Suprapubic skin (tissue), 4 donors: Measurements from ENCODE around the gene TMTC1. TPM values are rescaled to one million over a fixed set of nuclear protein-coding genes. Genes with fewer than 3 reads are reported as not detected.

Source experiments
- DNase-seq, 2 donors: peaks; one replicate each; pipeline ENCODE4 v3.0.0-alpha.2; 2019; ENCODE audit warnings: low spot score in 2 of 2
- H3K27ac ChIP-seq: fragments of 200-600 bp; sonication (generic); one replicate; pipeline ENCODE4 v1.5.1; 2019
- H3K27me3 ChIP-seq: fragments of 200-600 bp; sonication (generic); one replicate; pipeline ENCODE4 v1.5.1; 2019
- H3K36me3 ChIP-seq: fragments of 200-600 bp; sonication (generic); one replicate; pipeline ENCODE4 v1.5.1; 2019
- H3K4me1 ChIP-seq: fragments of 200-600 bp; sonication (generic); one replicate; pipeline ENCODE4 v1.5.1; 2019
- H3K4me3 ChIP-seq: fragments of 200-600 bp; sonication (generic); one replicate; pipeline ENCODE4 v1.5.1; 2019; ENCODE audit warnings: mild to moderate bottlenecking
- H3K9me3 ChIP-seq: fragments of 200-600 bp; sonication (generic); one replicate; pipeline ENCODE4 v1.5.1; 2019
- CTCF ChIP-seq, 2 donors: fragments of 200-600 bp in 1 of 2; fragments of 450-650 bp in 1 of 2; sonication (generic) in 1 of 2; IDR thresholded peaks; one replicate each; pipeline ENCODE4 v1.5.1; 2016 to 2019; ENCODE audit warnings: antibody characterized with exemption in 2 of 2, mild to moderate bottlenecking in 1 of 2, moderate library complexity in 1 of 2
- EP300 ChIP-seq: sonication (generic); formaldehyde crosslinking; IDR thresholded peaks from one replicate; pipeline ENCODE4 v1.6.1; 2017; ENCODE audit warnings: antibody characterized with exemption
- POLR2A ChIP-seq, 2 donors: fragments of 450-650 bp; IDR thresholded peaks; one replicate each; pipeline ENCODE4 v1.6.1; 2017; ENCODE audit warnings: antibody characterized with exemption in 2 of 2, mild to moderate bottlenecking in 2 of 2, moderate library complexity in 2 of 2
- POLR2AphosphoS5 ChIP-seq, 3 donors: sonication (generic); formaldehyde crosslinking; IDR thresholded peaks; one replicate each; pipeline ENCODE4 v1.6.1; 2017; ENCODE audit warnings: antibody characterized with exemption in 3 of 3
- WGBS: methylation state at CpG from one replicate; pipeline ENCODE4 v1.1.5; 2018; 5-methylcytosine and 5-hydroxymethylcytosine counted together
- total RNA-seq, 4 donors: library from RNA; depleted of rRNA; stranded (reverse); fragments of >200 nt; gene quantifications; one replicate each; pipeline ENCODE4 v1.1.0, GENCODE V29; 2016

TMTC1 gene
- total RNA-seq, 4 donors from 2014 or later, result 11.0 to 25.8 (median 19.5) TPM

DNA sequence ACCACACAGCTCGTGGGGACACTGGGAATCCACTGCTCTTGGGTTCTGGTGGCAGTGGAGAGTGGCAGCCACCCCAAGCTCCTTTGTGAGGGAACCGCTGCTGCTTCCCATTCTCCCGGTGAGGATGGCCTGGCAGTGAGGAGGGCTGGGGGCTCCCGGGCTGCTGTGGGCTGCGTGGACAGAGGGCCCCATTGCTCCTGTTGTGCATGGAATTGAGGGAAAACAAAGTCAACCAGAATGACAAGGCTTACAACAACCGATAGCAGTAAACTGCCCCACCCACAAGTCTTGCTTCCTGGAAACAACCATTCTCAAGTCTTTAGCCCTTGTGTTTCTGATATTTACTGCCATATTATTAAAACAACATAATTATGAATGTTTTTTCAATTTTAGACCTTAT lies 32.1 kb downstream of the TMTC1 start:
- Histone ChIP-seq H3K4me3 (no peak overlapping the region), H3K36me3 (peaks cover 6% of the 10 kb centered on the region), H3K27me3 (no peaks in the 10 kb centered on the region), H3K4me1 (peaks cover 9% of the 10 kb centered on the region), H3K9me3 (no peaks in the 10 kb centered on the region), H3K27ac (no peak overlapping the region)
- 82% methylated on average over 6 of the region's 6 CpGs for WGBS
- TF ChIP-seq EP300 (no peak), POLR2A (IDR thresholded peaks at IDR 0.05) (no peak), POLR2AphosphoS5 (IDR thresholded peaks at IDR 0.05) (no peak), CTCF (IDR thresholded peaks at IDR 0.05) (no peak)
- DNase-seq, result no peak

GRCh38 chr12:29750928-29751220 lies 32.9 kb downstream of the TMTC1 start:
- no peak overlapping the region for H3K4me3 ChIP-seq
- H3K9me3 ChIP-seq, result no peaks in the 10 kb centered on the region
- no peak overlapping the region for H3K27ac ChIP-seq
- TF ChIP-seq POLR2AphosphoS5 (IDR thresholded peaks at IDR 0.05) (no peak), POLR2A (IDR thresholded peaks at IDR 0.05) (no peak), CTCF (IDR thresholded peaks at IDR 0.05) (no peak), EP300 (no peak)
- peaks cover 6% of the 10 kb centered on the region for H3K36me3 ChIP-seq
- H3K4me1 ChIP-seq, result peaks cover 7% of the 10 kb centered on the region
- DNase-seq, result no peak
- no peaks in the 10 kb centered on the region for H3K27me3 ChIP-seq

- Histone ChIP-seq H3K27me3 (no peaks in the 10 kb centered on the region), H3K9me3 (no peaks in the 10 kb centered on the region), H3K36me3 (peaks cover 6% of the 10 kb centered on the region), H3K4me3 (no peak overlapping the region), H3K27ac (no peak overlapping the region), H3K4me1 (peaks cover 7% of the 10 kb centered on the region)
- no peak for TF ChIP-seq POLR2A (IDR thresholded peaks at IDR 0.05)
- TF ChIP-seq EP300, result no peak
- no peak for TF ChIP-seq CTCF (IDR thresholded peaks at IDR 0.05)
- no peak for TF ChIP-seq POLR2AphosphoS5 (IDR thresholded peaks at IDR 0.05)
- 68% methylated on average over 1 of the region's 1 CpG for WGBS
- no peak for DNase-seq
Observed at GRCh38 chr12:29750131-29750927, 33.4 kb downstream of the TMTC1 start.

GRCh38 chr12:29744365-29744764 lies 39.4 kb downstream of the TMTC1 start:
- no peaks in the 10 kb centered on the region for H3K9me3 ChIP-seq
- H3K27ac ChIP-seq, result no peak overlapping the region
- TF ChIP-seq POLR2A (IDR thresholded peaks at IDR 0.05) (no peak), POLR2AphosphoS5 (IDR thresholded peaks at IDR 0.05) (no peak), CTCF (IDR thresholded peaks at IDR 0.05) (no peak), EP300 (no peak)
- no peak overlapping the region for H3K4me3 ChIP-seq
- H3K4me1 ChIP-seq, result no peaks in the 10 kb centered on the region
- H3K36me3 ChIP-seq, result no peaks in the 10 kb centered on the region
- 0% methylated on average over 1 of the region's 1 CpG for WGBS
- DNase-seq, result no peak
- H3K27me3 ChIP-seq, result no peaks in the 10 kb centered on the region

DNA sequence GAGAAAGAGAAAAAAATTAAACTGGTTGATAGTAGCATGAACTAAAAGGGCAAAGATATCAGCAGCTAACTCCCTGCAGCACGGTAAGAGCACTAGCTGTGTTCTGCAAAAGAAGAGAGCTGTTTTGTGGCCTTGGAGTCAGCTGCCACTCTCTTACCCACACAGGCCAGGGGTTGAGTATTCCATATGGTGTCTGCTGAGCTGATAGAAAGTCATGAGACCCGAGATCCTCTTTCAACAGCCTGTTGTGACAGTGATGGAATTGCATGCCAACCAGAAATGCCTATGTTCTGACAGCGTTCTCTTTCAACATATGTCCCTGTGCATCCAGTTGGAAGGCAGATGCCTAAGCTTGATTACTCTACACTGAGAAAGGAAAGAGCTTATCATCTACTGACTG lies 39.9 kb downstream of the TMTC1 start:
- 69% methylated on average over 3 of the region's 3 CpGs for WGBS
- no peaks in the 10 kb centered on the region for H3K36me3 ChIP-seq
- H3K4me1 ChIP-seq, result no peaks in the 10 kb centered on the region
- no peak overlapping the region for H3K4me3 ChIP-seq
- H3K27ac ChIP-seq, result no peak overlapping the region
- no peaks in the 10 kb centered on the region for H3K27me3 ChIP-seq
- H3K9me3 ChIP-seq, result no peaks in the 10 kb centered on the region
- TF ChIP-seq POLR2AphosphoS5 (IDR thresholded peaks at IDR 0.05), result no peak
- no peak for TF ChIP-seq POLR2A (IDR thresholded peaks at IDR 0.05)
- TF ChIP-seq CTCF (IDR thresholded peaks at IDR 0.05), result no peak
- no peak for DNase-seq
